ENCODE data around the gene DIPK1B.

DNA sequence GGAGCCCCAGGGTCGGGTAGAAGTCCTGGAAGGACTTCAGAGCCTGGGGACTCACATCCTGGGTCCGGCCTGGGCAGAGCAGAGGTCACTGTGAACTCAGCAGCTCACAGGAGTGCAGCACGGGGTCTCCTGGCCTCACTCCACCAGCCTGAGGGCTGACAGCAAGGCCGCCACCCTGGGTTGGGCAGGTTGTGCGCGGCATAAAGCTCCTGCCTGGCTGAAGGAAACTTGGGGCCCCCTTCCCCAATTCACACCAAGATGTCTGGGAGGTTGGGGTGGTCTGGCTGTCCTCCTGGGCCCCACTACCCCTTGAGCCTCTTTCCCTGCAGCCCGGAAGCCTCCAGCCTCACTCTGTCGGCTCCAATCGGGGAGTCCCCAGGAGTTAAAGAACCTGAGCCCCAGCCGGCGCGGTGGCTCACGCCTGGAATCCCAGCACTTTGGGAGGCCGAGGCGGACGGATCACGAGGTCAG lies 49.9 kb downstream of the DIPK1B start:
- TF ChIP-seq, protein P1, sequence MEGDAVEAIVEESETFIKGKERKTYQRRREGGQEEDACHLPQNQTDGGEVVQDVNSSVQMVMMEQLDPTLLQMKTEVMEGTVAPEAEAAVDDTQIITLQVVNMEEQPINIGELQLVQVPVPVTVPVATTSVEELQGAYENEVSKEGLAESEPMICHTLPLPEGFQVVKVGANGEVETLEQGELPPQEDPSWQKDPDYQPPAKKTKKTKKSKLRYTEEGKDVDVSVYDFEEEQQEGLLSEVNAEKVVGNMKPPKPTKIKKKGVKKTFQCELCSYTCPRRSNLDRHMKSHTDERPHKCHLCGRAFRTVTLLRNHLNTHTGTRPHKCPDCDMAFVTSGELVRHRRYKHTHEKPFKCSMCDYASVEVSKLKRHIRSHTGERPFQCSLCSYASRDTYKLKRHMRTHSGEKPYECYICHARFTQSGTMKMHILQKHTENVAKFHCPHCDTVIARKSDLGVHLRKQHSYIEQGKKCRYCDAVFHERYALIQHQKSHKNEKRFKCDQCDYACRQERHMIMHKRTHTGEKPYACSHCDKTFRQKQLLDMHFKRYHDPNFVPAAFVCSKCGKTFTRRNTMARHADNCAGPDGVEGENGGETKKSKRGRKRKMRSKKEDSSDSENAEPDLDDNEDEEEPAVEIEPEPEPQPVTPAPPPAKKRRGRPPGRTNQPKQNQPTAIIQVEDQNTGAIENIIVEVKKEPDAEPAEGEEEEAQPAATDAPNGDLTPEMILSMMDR (IDR thresholded peaks at IDR 0.05; ENCODE audit: low read depth, low read length, poor library complexity, severe bottlenecking) = no peak
- no peak for TF ChIP-seq EZH2phosphoT487 (IDR thresholded peaks at IDR 0.05; ENCODE audit: borderline replicate concordance, low read length)
